ENCODE data around the gene NCK2.

NCK2 gene

GRCh38 chr2:105744909-105745853, at the start of gene NCK2:
Gene NCK2, plus strand, starts transcription at chr2:105744912. Its CDS starts 110,152 bp downstream, at chr2:105855064.
- DNase-seq (ENCODE audit: low read depth) = no peak

- DNase-seq (ENCODE audit: low read depth) = no peak
Measured at GRCh38 chr2:105697781-105698449, 46.8 kb upstream of the NCK2 start.

- no peak for DNase-seq (ENCODE audit: low read depth)
Measured at GRCh38 chr2:105698820-105699219, 45.9 kb upstream of the NCK2 start.

- DNase-seq (ENCODE audit: low read depth) = no peak
Measured at GRCh38 chr2:105701042-105701441, 43.7 kb upstream of the NCK2 start.

GRCh38 chr2:105708697-105709096, 36.0 kb upstream of the NCK2 start:
- DNase-seq (ENCODE audit: low read depth) = no peak

GRCh38 chr2:105711394-105711793, 33.3 kb upstream of the NCK2 start:
- no peak for DNase-seq (ENCODE audit: low read depth)

GRCh38 chr2:105712166-105712915, 32.4 kb upstream of the NCK2 start:
- DNase-seq (ENCODE audit: low read depth) = no peak

- DNase-seq (ENCODE audit: low read depth) = no peak
Measured at GRCh38 chr2:105712981-105713596, 31.6 kb upstream of the NCK2 start.

GRCh38 chr2:105714141-105714540, 30.6 kb upstream of the NCK2 start:
- DNase-seq (ENCODE audit: low read depth) = no peak

- DNase-seq (ENCODE audit: low read depth) = no peak
Measured at GRCh38 chr2:105718846-105719481, 25.7 kb upstream of the NCK2 start.

GRCh38 chr2:105721991-105722511, 22.7 kb upstream of the NCK2 start:
- no peak for DNase-seq (ENCODE audit: low read depth)

- DNase-seq (ENCODE audit: low read depth) = no peak
Measured at GRCh38 chr2:105722726-105723297, 21.9 kb upstream of the NCK2 start.

GRCh38 chr2:105723431-105723830, 21.3 kb upstream of the NCK2 start:
- no peak for DNase-seq (ENCODE audit: low read depth)

- DNase-seq (ENCODE audit: low read depth) = no peak
Measured at GRCh38 chr2:105725388-105725787, 19.3 kb upstream of the NCK2 start.

- DNase-seq (ENCODE audit: low read depth) = no peak
Measured at GRCh38 chr2:105730170-105730569, 14.5 kb upstream of the NCK2 start.

GRCh38 chr2:105731511-105731910, 13.2 kb upstream of the NCK2 start:
- no peak for DNase-seq (ENCODE audit: low read depth)

GRCh38 chr2:105732101-105732500, 12.6 kb upstream of the NCK2 start:
- DNase-seq (ENCODE audit: low read depth) = no peak

GRCh38 chr2:105732955-105733607, 11.6 kb upstream of the NCK2 start:
- no peak for DNase-seq (ENCODE audit: low read depth)

GRCh38 chr2:105733875-105734274, 10.8 kb upstream of the NCK2 start:
- DNase-seq (ENCODE audit: low read depth) = no peak

- no peak for DNase-seq (ENCODE audit: low read depth)
Measured at GRCh38 chr2:105734762-105735538, 9.8 kb upstream of the NCK2 start.

All from activated T-helper 1 cell treated with Interleukin-2 at 50 U/mL for 16 hours (primary cell).